Esophagus squamous epithelium (tissue), 5 donors: ENCODE data around the gene OR10G3. TPM values are rescaled to one million over a fixed set of nuclear protein-coding genes. Genes with fewer than 3 reads are reported as not detected.

Experiments
- DNase-seq: peaks from one replicate; lab custom pipeline; 2025; lab: John Stamatoyannopoulos, UW
- H3K27ac ChIP-seq, 4 donors: fragments of 200-600 bp; sonication (generic); one replicate each; pipeline ENCODE4 v1.5.1; 2016 to 2019; ENCODE audit warnings: mild to moderate bottlenecking in 1 of 4
- H3K27me3 ChIP-seq, 4 donors: fragments of 200-600 bp; sonication (generic); 1 replicate in 3 of 4; 2 replicates in 1 of 4; pipeline versions ENCODE4 v1.5.1 to v1.6.0; 2017 to 2021; ENCODE audit warnings: antibody characterized with exemption in 1 of 4
- H3K36me3 ChIP-seq, 3 donors: fragments of 200-600 bp; sonication (generic); one replicate each; pipeline ENCODE4 v1.5.1; 2016 to 2019
- H3K4me1 ChIP-seq, 3 donors: fragments of 200-600 bp; sonication (generic); one replicate each; pipeline ENCODE4 v1.5.1; 2017 to 2019
- H3K4me3 ChIP-seq, 4 donors: fragments of 200-600 bp; sonication (generic); 1 replicate in 3 of 4; 2 replicates in 1 of 4; pipeline ENCODE4 v1.5.1; 2016 to 2019; ENCODE audit warnings: mild to moderate bottlenecking in 2 of 4, moderate library complexity in 1 of 4
- H3K9me3 ChIP-seq, 3 donors: fragments of 200-600 bp; sonication (generic); one replicate each; pipeline ENCODE4 v1.5.1; 2016 to 2019
- POLR2A ChIP-seq, 4 donors: fragments of 450-650 bp; IDR thresholded peaks; one replicate each; pipeline ENCODE4 v1.6.1; 2017; ENCODE audit warnings: antibody characterized with exemption in 4 of 4, mild to moderate bottlenecking in 4 of 4, moderate library complexity in 3 of 4
- whole genome bisulfite sequencing, 2 donors: methylation state at CpG; one replicate each; pipeline ENCODE4 v1.1.5; 2018; 5-methylcytosine and 5-hydroxymethylcytosine counted together
- intact Hi-C: fragments of 100-400 bp; cut with DNase I; formaldehyde crosslinking; loops from one replicate; pipeline ENCODE4 v1.15.0; 2022
- total RNA-seq, 4 donors: library from RNA; depleted of rRNA; stranded (reverse); fragments of >200 nt; gene quantifications; one replicate each; pipeline ENCODE4 v1.1.0, GENCODE V29; 2016
- TF ChIP-seq, protein P1 (sequence below), 6 experiments: fragments of 450-650 bp in 4 of 6; fragments of 200-600 bp in 2 of 6; sonication (generic) in 2 of 6; IDR thresholded peaks; one replicate each; pipeline ENCODE4 v1.5.1; 2016 to 2019; ENCODE audit warnings: antibody characterized with exemption in 6 of 6, mild to moderate bottlenecking in 4 of 6, moderate library complexity in 4 of 6
- donor health status: DM: yes; HTN: yes; CAD: no.

The OR10G3 gene
- total RNA-seq, 4 donors from 2014 or later = not detected

DNA sequence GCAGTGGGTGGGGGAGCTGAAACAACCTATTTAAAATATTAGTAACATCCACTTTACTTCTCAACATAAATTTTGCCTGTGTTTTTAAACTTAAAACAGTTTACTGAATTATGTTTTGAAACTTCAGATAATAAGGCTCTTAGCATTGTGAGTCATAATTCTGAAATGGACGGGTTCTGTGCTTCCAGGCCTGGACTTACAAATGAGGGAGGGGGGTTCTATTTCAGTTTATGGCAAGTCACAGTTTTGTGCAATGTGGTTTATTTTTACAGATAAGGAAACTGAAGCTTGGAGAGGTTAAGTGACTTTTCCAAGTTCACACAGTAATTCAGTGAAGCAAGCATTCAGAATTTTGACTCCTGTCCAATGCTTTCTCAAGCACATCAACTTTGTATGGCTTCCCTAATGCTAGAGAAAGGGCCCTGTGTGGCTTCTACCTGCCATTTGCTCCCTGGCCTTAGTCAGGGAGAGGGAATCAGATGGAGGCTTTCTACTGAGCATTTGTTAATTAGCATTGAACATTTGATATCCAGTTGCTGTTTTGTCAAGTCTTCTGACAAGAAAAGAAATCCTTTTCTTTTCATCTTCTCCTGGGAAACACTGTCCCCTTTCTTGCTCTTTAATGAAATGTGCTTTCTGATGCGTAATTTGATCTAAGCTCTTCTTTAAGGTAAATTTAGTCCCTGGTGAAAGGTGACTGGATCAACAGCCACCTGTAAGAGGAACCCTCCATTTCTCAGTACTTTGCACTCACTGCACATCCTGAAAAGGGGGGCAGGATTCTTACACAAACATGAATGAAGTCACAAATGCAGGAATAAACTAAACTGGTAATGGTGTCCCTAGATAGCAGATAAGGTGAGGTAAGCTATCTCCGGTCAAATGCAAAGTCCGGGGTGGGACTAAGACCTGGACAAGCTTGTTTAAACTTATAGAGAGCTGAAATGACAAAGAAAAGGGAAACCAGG is 51.2 kb downstream of the OR10G3 start:
- peaks cover 0 to 25% (median 0%) of the 10 kb centered on the region in 3 donors for H3K4me1 ChIP-seq
- no peak overlapping the region for H3K4me3 ChIP-seq
- no peaks in the 10 kb centered on the region for H3K9me3 ChIP-seq
- no peak for DNase-seq
- H3K36me3 ChIP-seq = peaks cover 0 to 11% (median 0%) of the 10 kb centered on the region in 3 donors
- H3K27me3 ChIP-seq = peaks cover 0 to 5% (median 0%) of the 10 kb centered on the region in 4 donors
- TF ChIP-seq, protein P1, sequence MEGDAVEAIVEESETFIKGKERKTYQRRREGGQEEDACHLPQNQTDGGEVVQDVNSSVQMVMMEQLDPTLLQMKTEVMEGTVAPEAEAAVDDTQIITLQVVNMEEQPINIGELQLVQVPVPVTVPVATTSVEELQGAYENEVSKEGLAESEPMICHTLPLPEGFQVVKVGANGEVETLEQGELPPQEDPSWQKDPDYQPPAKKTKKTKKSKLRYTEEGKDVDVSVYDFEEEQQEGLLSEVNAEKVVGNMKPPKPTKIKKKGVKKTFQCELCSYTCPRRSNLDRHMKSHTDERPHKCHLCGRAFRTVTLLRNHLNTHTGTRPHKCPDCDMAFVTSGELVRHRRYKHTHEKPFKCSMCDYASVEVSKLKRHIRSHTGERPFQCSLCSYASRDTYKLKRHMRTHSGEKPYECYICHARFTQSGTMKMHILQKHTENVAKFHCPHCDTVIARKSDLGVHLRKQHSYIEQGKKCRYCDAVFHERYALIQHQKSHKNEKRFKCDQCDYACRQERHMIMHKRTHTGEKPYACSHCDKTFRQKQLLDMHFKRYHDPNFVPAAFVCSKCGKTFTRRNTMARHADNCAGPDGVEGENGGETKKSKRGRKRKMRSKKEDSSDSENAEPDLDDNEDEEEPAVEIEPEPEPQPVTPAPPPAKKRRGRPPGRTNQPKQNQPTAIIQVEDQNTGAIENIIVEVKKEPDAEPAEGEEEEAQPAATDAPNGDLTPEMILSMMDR (IDR thresholded peaks at IDR 0.05) = no peak
- no peak for TF ChIP-seq POLR2A (IDR thresholded peaks at IDR 0.05)
- no peak overlapping the region for H3K27ac ChIP-seq
- 75 to 80% methylated on average over 4 of the region's 4 CpGs for WGBS, 2 donors
- intact Hi-C loops = no loop called here

DNA sequence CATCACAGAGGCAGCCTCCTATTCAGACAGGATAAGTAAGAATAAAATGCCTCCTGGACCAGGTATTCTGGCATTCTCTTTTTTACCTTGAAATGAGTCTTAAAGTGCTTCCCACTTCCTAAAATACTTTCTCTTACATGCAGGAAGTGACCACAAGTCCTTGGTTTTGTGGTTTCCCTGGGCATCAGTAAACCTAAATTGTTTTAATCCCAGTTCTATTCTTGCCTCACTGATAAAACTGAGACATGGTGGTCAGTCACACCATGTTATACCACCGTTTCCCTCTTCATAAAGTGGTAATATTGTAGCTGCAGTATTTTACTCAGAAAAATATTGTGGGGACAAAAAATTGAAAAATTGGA is 52.6 kb downstream of the OR10G3 start:
- Histone ChIP-seq H3K4me3 (no peak overlapping the region), H3K36me3 (peaks cover 0 to 11% (median 0%) of the 10 kb centered on the region in 3 donors), H3K27me3 (no peaks in the 10 kb centered on the region), H3K4me1 (peaks cover 0 to 25% (median 0%) of the 10 kb centered on the region in 3 donors), H3K27ac (no peak overlapping the region), H3K9me3 (no peaks in the 10 kb centered on the region)
- WGBS, 2 donors = 15 to 54% methylated on average over 1 of the region's 1 CpG
- intact Hi-C loops = no loop called here
- DNase-seq = no peak
- TF ChIP-seq, protein P1 (IDR thresholded peaks at IDR 0.05) = no peak
- no peak for TF ChIP-seq POLR2A (IDR thresholded peaks at IDR 0.05)

DNA sequence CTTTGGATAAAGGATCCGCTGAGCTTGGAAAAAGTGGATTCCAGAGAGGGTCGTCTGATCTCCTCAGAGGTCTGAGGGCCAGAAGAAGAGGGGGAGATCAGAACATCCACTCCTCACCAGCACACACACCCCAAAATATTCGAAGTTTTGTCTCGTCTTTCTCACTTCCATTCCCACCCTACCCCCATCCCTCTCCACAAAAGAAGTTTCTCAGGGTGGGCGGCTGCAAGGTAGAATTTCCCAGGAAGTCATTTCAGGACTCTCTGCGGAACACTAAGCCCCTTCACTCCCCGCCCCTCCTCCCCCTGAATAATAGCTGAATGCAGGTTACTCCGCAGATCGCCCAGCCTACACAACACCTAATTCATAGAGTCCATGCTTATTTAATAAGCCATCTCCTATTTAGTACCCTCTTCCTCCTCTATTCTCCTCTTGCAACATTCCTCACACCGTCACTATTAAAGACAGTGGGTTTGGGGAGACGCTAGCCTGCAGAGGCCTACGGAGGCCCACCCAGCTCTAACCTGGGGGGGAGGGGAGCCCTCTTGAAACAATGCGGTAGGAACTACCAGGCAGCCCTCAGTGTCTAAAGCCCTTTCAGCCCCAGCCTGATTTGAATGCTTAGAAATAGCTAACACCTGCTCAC is 53.1 kb downstream of the OR10G3 start:
- Histone ChIP-seq H3K27ac (peak overlapping the region in 2 of 4 donors; percentile 57 to 76), H3K27me3 (no peaks in the 10 kb centered on the region), H3K36me3 (peaks cover 0 to 11% (median 0%) of the 10 kb centered on the region in 3 donors), H3K4me3 (peak overlapping the region; percentile 44 to 80 (median 70)), H3K4me1 (peaks cover 0 to 25% (median 0%) of the 10 kb centered on the region in 3 donors), H3K9me3 (no peaks in the 10 kb centered on the region)
- 18 to 25% methylated on average over 10 to 11 of the region's 13 CpGs for WGBS, 2 donors
- DNase-seq = no peak
- TF ChIP-seq, protein P1 (IDR thresholded peaks at IDR 0.05) = no peak
- intact Hi-C loops = no loop called here

DNA sequence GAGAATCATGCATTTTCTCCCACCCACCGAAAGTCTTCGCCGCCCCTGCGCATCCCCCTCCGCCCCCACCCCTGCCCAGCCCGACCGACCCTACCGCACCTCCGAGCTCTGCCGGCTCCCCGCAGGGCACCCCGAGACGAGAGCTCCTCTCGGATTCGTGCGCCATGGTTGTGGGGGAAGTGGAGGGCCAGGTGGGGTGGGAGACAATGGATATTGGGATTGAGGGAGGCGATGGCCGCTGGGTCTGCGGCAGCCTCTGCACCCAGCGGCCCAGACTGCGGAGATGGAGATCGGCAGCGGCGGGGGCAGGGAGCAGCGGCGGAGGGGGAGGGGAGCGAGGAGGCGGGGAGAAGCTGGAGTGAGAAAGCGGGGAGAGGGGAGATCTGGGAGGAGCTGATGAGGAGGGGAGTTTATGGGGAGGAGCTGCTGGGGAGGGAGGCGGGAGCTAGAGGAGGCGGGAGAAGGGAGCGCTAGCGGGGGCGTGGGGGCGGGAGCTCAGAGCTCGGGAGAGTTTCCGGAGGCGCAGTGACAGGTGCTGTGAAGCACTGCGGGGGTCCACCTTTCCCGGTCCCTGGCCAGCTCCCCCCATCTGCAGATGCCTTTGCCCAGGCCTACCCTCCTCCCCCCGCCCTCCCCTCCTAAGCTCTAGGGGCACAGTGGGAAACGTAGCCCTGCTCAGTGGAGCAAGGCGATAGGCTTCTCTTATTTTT is 53.8 kb downstream of the OR10G3 start, which contains the start of gene SALL2:
Gene SALL2 (minus strand): TSS at position 385 of the 710 bp plus-strand sequence. CDS start 219 bp downstream, at position 166.
- Histone ChIP-seq H3K4me1 (peaks cover 0 to 25% (median 0%) of the 10 kb centered on the region in 3 donors), H3K36me3 (peaks cover 0 to 11% (median 0%) of the 10 kb centered on the region in 3 donors), H3K4me3 (peak within 1 kb of the TSS; percentile 44 to 80 (median 70)), H3K27me3 (no peaks in the 10 kb centered on the region), H3K9me3 (no peaks in the 10 kb centered on the region), H3K27ac (peak within 1 kb of the TSS; percentile 53 to 76 (median 58))
- TF ChIP-seq POLR2A (IDR thresholded peaks at IDR 0.05) = no peak
- TF ChIP-seq, protein P1 (IDR thresholded peaks at IDR 0.05) = no peak
- no peak for DNase-seq
- 0 to 2% methylated on average over 3 to 14 of the region's 43 CpGs for WGBS, 2 donors
- intact Hi-C loops = no loop called here
